Measurements from ENCODE around the gene NDUFAF5. TPM values are rescaled to one million over a fixed set of nuclear protein-coding genes. Genes with fewer than 3 reads are reported as not detected.
"Not testable (repeated sequence)": the region's sequence is repeated elsewhere in the genome, so short reads cannot be mapped to it uniquely, and the experiment has no call there.

Gene NDUFAF5, protein sequence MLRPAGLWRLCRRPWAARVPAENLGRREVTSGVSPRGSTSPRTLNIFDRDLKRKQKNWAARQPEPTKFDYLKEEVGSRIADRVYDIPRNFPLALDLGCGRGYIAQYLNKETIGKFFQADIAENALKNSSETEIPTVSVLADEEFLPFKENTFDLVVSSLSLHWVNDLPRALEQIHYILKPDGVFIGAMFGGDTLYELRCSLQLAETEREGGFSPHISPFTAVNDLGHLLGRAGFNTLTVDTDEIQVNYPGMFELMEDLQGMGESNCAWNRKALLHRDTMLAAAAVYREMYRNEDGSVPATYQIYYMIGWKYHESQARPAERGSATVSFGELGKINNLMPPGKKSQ
- 16.0 and 22.9 TPM in 2 replicates for total RNA-seq

DNA sequence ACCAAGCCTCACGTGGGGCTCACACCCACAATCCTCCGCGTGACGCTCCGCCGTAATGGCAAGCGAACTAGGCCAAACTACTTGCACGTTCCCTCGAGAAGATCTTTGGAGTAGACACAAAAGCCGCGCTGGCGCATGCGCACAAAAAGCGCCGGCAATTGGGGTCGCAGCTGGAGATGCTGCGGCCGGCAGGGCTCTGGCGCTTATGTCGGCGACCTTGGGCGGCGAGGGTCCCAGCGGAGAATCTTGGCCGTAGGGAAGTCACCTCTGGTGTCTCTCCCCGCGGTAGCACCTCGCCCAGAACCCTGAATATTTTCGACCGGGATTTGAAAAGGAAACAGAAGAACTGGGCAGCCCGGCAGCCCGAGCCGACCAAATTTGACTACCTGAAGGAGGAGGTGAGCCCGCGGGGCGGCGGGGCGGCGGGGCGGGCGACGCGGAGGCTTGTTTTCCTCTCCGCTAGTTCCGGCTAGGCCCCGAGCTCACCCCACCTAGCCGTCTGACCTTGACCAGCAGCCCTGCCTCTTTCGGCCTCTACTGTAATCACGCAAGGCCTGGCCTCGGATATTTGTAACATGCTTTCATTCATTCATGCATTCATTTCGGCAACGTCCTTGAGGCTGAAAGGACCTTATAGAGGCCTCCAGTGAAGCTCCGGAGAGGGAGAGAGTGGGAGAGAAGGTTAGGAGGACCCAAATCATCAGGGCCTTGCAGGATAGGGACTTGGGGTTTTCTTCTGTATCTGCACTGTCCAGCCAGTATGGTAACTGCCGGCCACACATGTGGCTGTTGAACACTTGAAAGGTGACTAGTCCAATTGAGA is at the start of gene NDUFAF5, which contains the start of gene ESF1:
Gene NDUFAF5 (plus strand): TSS at position 136 of the 823 bp plus-strand sequence. CDS start 41 bp downstream, at position 177.
Gene ESF1 (minus strand): TSS at position 27 of the 823 bp plus-strand sequence. CDS start 1,779 bp downstream, outside the sequence.
- TF ChIP-seq, protein P1, sequence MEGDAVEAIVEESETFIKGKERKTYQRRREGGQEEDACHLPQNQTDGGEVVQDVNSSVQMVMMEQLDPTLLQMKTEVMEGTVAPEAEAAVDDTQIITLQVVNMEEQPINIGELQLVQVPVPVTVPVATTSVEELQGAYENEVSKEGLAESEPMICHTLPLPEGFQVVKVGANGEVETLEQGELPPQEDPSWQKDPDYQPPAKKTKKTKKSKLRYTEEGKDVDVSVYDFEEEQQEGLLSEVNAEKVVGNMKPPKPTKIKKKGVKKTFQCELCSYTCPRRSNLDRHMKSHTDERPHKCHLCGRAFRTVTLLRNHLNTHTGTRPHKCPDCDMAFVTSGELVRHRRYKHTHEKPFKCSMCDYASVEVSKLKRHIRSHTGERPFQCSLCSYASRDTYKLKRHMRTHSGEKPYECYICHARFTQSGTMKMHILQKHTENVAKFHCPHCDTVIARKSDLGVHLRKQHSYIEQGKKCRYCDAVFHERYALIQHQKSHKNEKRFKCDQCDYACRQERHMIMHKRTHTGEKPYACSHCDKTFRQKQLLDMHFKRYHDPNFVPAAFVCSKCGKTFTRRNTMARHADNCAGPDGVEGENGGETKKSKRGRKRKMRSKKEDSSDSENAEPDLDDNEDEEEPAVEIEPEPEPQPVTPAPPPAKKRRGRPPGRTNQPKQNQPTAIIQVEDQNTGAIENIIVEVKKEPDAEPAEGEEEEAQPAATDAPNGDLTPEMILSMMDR (IDR thresholded peaks at IDR 0.05; ENCODE audit: insufficient read depth, low read depth, low read length): no peak
- H3K4me3 ChIP-seq (ENCODE audit: low read depth, low read length): peak within 1 kb of the TSS; percentile 98
- DNase-seq (ENCODE audit: low read depth): peak; percentile 97

DNA sequence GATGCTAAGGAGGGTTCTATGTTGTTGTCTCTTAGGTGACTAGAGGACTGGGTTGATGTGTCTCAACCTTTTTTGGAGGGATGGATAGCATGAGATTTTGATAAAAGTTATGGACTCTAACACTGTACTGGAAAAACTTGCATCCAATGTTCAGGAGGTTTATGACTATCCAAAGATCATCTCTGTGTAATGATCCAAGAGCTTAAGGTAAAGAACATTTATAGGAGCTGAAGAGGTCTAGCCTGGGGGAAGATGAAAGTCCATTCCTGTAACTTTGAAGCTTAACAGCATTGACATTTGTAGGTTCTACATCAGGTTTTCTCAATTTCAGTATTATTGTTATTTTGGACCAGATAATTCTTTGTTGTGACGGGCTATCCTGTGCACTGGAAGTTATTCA is 49.0 kb upstream of the NDUFAF5 start:
- H3K4me3 ChIP-seq (ENCODE audit: low read depth, low read length): no peak overlapping the region
- no peak for DNase-seq (ENCODE audit: low read depth)
- TF ChIP-seq, protein P1 (IDR thresholded peaks at IDR 0.05; ENCODE audit: insufficient read depth, low read depth, low read length): no peak

DNA sequence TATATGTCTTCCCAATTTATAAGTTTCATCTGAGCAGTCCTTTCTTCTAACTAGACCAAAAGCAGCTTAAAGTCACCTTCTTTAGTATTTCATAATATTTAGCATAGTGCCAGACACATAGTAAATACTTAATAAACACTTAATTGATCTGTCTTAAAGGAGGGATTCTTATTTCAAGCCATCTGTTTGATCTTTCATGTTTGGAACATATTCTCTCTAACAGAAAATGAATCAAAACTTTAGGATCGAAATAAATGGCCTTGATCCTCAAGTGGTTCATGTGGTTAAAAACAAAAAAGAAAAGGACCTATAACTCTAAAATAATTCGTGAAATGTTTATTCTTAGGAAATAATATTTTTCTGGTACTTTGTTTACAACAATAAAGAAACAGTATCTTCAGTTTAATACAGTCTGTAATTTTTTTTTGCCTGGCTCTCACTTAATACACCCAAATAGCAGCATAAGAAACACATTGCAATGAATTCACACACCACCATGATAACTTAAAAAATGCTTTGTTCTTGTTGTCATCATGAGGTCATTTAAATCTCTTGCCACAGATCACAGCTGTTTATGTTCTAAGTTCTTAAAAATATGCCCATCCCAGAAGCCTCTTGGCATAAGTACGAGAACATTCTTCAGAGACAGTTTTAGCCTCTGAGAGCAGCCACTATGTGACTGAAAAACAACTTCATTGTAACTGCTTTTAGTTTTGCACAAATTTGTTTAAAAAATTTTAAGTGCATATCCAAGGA is 48.2 kb upstream of the NDUFAF5 start:
- DNase-seq (ENCODE audit: low read depth): peak; percentile 88
- no peak overlapping the region for H3K4me3 ChIP-seq (ENCODE audit: low read depth, low read length)
- TF ChIP-seq, protein P1 (IDR thresholded peaks at IDR 0.05; ENCODE audit: insufficient read depth, low read depth, low read length): no peak

DNA sequence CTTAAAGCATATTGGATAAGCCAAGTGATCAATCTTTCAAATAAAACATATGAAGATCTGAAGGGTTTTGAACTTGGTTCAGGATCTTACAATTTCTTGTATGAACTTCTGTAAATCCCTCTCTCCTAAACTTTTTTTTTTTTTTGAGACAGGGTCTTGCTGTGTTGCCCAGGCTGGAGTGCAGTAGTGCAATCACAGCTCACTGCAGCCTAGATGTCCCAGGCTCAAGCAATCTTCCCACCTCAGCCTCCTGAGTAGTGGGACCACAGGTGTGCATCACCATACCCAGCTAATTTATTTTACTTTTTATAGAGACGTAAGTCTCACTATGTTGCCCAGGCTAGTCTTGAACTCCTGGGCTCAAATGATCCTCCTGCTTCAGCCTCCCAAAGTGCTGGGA is 46.6 kb upstream of the NDUFAF5 start:
- DNase-seq (ENCODE audit: low read depth); H3K4me3 ChIP-seq (ENCODE audit: low read depth, low read length): not testable (repeated sequence)

DNA sequence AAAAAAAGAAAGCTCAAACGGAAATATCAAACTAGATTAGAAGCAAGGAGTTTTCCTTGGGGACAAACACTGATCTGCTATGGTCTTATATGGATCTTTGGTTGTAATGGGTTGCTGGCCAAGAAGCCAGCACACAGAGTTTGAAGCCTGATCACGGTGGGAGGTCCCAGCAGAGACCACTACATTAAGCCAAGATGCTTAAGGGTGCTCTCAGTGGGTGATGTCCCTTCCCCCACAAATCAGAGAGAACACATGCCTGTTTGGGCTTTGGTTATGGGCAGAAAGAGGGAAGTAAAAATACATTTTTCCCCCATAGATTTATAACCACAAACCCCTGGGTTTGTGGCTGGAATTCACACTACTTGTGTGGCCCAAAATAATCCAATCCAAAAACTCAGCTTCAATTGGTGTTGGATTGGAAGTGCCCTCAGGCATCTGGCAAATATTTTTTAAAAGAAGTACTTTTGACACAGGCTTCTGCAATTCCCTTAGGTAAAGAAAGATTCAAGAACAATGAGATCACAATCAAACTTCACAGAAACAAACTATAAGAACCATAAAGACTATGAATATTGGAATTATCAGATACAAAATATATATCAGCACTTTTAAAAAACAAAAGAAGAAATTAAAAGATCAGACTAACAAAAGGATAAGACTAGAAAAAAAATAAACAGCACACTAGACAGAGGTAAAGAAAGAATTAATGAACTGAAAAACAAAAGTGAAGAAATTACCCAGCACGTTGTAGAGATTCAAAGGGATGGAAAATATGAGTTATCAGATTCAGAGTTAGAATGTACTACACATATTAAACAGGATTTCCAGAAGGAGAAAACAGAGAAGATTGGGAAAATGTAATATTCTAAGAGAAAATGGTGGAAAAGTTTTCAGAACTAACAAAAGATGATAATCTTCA is 44.8 kb upstream of the NDUFAF5 start:
- no peak for DNase-seq (ENCODE audit: low read depth)

DNA sequence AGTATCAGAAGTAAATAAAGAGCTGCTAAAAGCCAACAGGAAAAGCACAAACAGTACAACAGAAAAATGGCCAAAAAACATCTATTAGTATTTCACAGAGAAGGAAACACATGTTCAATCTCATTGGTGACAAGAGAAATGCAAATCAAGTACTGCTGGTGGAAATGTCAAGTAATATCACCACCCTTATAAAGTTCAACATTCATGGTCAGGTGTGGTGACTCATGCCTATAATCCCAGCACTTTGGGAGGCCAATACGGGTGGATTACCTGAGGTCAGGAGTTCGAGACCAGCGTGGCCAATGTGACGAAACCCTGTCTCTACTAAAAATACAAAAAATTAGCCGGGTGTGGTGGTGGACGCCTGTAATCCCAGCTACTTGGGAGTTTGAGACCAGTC is 42.9 kb upstream of the NDUFAF5 start:
- no peak overlapping the region for H3K4me3 ChIP-seq (ENCODE audit: low read depth, low read length)
- TF ChIP-seq, protein P1 (IDR thresholded peaks at IDR 0.05; ENCODE audit: insufficient read depth, low read depth, low read length): no peak
- no peak for DNase-seq (ENCODE audit: low read depth)

More for the DNA sequence above, 44.8 kb upstream of the NDUFAF5 start:
- TF ChIP-seq, protein P1 (IDR thresholded peaks at IDR 0.05; ENCODE audit: insufficient read depth, low read depth, low read length): no peak
- no peak overlapping the region for H3K4me3 ChIP-seq (ENCODE audit: low read depth, low read length)

Measured in fibroblast of villous mesenchyme (primary cell).